K562 (cell line): ENCODE data around the gene C19orf44. TPM values are rescaled to one million over a fixed set of nuclear protein-coding genes. Genes with fewer than 3 reads are reported as not detected.

ENCODE experiments used
- BACH1 ChIP-seq: fragments of 200-800 bp; sonication (Bioruptor generic); IDR thresholded peaks from 2 replicates; pipeline ENCODE4 v1.6.1; 2016; ENCODE audit warnings: missing genetic modification characterization, missing compliant biosample characterization
- GATA2 ChIP-seq: sonication (generic); formaldehyde crosslinking; IDR thresholded peaks from 2 replicates; pipeline ENCODE4 v1.4.0; 2020; ENCODE audit warnings: mild to moderate bottlenecking, missing genetic modification reagents
- HNRNPL ChIP-seq: fragments of 200-400 bp; formaldehyde crosslinking; IDR thresholded peaks from 2 replicates; pipeline ENCODE4 v1.6.1; 2017; ENCODE audit warnings: low read depth, mild to moderate bottlenecking, low read length
- IFI16 ChIP-seq: fragments of 250-450 bp; sonication (Bioruptor Pico); IDR thresholded peaks from 2 replicates; pipeline ENCODE4 v2.1.2; 2022; ENCODE audit warnings: mild to moderate bottlenecking, inconsistent platforms
- MAZ ChIP-seq, 2 experiments: fragments of 450-650 bp in 1 of 2; sonication (generic) in 1 of 2; formaldehyde crosslinking; IDR thresholded peaks in 1 of 2; conservative IDR thresholded peaks in 1 of 2; 2 replicates each; pipeline versions ENCODE4 v1.4.0 to v1.5.0; 2020; ENCODE audit warnings: mild to moderate bottlenecking in 1 of 2, missing genetic modification reagents in 1 of 2
- MCM7 ChIP-seq, 2 experiments: fragments of 450-650 bp; IDR thresholded peaks; 2 replicates each; pipeline ENCODE4 v1.6.1; 2016 to 2018
- NR1H2 ChIP-seq: sonication (generic); formaldehyde crosslinking; IDR thresholded peaks from 2 replicates; pipeline ENCODE4 v1.4.0; 2020; ENCODE audit warnings: mild to moderate bottlenecking, missing genetic modification reagents
- SMARCB1 ChIP-seq: IDR thresholded peaks from 2 replicates; pipeline ENCODE4 v1.6.1; 2011; ENCODE audit warnings: improper control_type of control experiment, low read depth; ENCODE audit not compliant: insufficient read length
- TAF1 ChIP-seq: IDR thresholded peaks from 2 replicates; pipeline ENCODE4 v1.6.1; 2011; ENCODE audit warnings: mild to moderate bottlenecking, low read length, moderate library complexity; ENCODE audit not compliant: insufficient read depth, control insufficient read depth, severe bottlenecking; ENCODE audit errors: extremely low read depth
- TOE1 ChIP-seq, 2 experiments: fragments of 450-650 bp in 1 of 2; sonication (generic) in 1 of 2; formaldehyde crosslinking in 1 of 2; IDR thresholded peaks; 2 replicates each; pipeline versions ENCODE4 v1.7.1 to v1.8.0; 2016 to 2022; ENCODE audit warnings: borderline replicate concordance in 2 of 2, mild to moderate bottlenecking in 2 of 2, antibody characterized with exemption in 1 of 2, inconsistent platforms in 1 of 2, low read depth in 1 of 2, missing genetic modification reagents in 1 of 2, moderate library complexity in 1 of 2
- USF1 ChIP-seq: sonication (generic); formaldehyde crosslinking; IDR thresholded peaks from 2 replicates; pipeline ENCODE4 v1.9.0; 2022; ENCODE audit warnings: mild to moderate bottlenecking, missing genetic modification reagents
- ZBTB34 ChIP-seq: fragments of 250-450 bp; sonication (Bioruptor Pico); IDR thresholded peaks from 2 replicates; pipeline ENCODE4 v1.8.0; 2021; ENCODE audit warnings: mild to moderate bottlenecking, moderate library complexity
- ZC3H4 ChIP-seq: sonication (generic); formaldehyde crosslinking; IDR thresholded peaks from 2 replicates; pipeline ENCODE4 v1.9.0; 2021; ENCODE audit warnings: missing genetic modification reagents, borderline replicate concordance
- ZNF133 ChIP-seq: fragments of 250-450 bp; sonication (Bioruptor Pico); IDR thresholded peaks from 2 replicates; pipeline ENCODE4 v1.4.0; 2020; ENCODE audit warnings: mild to moderate bottlenecking
- polyA plus RNA-seq, 8 experiments: library from polyadenylated mRNA; depleted of rRNA in 4 of 8; stranded (reverse) in 5 of 8; unstranded in 3 of 8; fragments of >200 nt; fragmentation: Nextera tagmentation in 2 of 8; fragmentation: Illumina TruSeq in 1 of 8; extraction: Ambion mirVana in 2 of 8; extraction: Trizol in 1 of 8; gene quantifications; 2 replicates each; pipeline versions ENCODE4 v1.2.1 to v1.2.3, GENCODE V29; 2011 to 2014; ENCODE audit warnings: inconsistent platforms in 1 of 8, missing spikeins in 1 of 8
- total RNA-seq, 7 experiments: library from RNA; depleted of rRNA in 6 of 7; stranded (reverse); fragments of >200 nt in 6 of 7; fragmentation: Illumina TruSeq in 2 of 7; extraction: Trizol in 2 of 7; gene quantifications; 2 replicates each; pipeline versions ENCODE4 v1.2.1 to v1.2.3, GENCODE V29; 2011 to 2021; ENCODE audit warnings: low replicate concordance in 1 of 7
- TF ChIP-seq, protein P1 (sequence below): fragments of 150-350 bp; conservative IDR thresholded peaks from 2 replicates; pipeline ENCODE4 v1.6.1; 2014; ENCODE audit warnings: low read length
- TF ChIP-seq, protein P2 (sequence below): sonication (generic); formaldehyde crosslinking; IDR thresholded peaks from 2 replicates; pipeline ENCODE4 v1.8.0; 2022; ENCODE audit warnings: mild to moderate bottlenecking, missing genetic modification reagents
- TF ChIP-seq, protein P3 (sequence below): fragments of 250-450 bp; sonication (Bioruptor Pico); IDR thresholded peaks from 2 replicates; pipeline ENCODE4 v1.8.0; 2022; ENCODE audit warnings: inconsistent platforms, mild to moderate bottlenecking, moderate library complexity, borderline replicate concordance

The C19orf44 gene
- total and polyA plus RNA-seq, 9 of the 15 experiments (the other 6 are each of a cell fraction or from before 2014, with no cell fraction given) = 0.41 to 7.7 (median 3.5) TPM

DNA sequence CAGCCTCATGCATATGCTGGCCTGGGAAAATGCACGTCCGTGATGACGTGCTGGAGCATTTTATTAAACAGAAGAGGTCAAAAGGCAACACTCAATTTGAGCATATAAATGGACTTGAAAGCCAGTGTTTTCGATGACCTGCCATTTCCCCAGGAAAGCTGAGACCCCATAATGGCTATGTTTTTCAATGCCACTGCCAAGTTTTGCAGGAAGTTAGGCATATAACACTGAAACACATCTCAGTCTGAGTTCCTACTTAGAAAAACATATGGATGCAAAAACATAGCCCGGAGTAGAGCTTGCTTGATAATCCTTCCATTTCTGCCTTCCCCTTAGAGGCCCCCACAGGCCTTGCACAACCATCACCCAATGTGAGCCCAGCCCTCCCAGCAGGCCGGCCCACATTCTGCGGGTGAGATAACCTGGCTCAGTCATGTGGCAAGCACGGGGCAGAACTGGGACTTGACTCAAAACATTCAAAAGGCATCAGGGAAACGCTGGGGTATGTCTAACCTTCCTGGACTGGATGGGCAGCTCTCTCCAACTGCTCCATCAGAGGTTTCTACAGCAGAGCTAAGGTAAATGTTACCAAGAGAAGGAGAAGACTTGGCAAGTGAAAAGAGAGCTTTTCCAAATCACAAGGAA lies 49.3 kb upstream of the C19orf44 start (continued):
- TF ChIP-seq MCM7 (IDR thresholded peaks at IDR 0.05) (no peak), TAF1 (no peak), ZC3H4 (no peak), ZNF133 (no peak), GATA2 (CRISPR knock-in tag) (no peak), TOE1 (IDR thresholded peaks at IDR 0.05; ENCODE audit: borderline replicate concordance) (peak; percentile 50; the same call in 1 of the 2 replicates), TOE1 (CRISPR knock-in tag; IDR thresholded peaks at IDR 0.05; ENCODE audit: borderline replicate concordance, low read depth) (no peak), BACH1 (tag) (no peak), IFI16 (CRISPR knock-in tag) (no peak), SMARCB1 (no peak), HNRNPL (no peak), MAZ (CRISPR knock-in tag; conservative IDR thresholded peaks at IDR 0.05 in 1 of 2, IDR thresholded peaks at IDR 0.05 in 1 of 2) (peak; percentile 52 to 78; a peak in 3 of 4 replicates), ZBTB34 (CRISPR knock-in tag) (no peak), USF1 (CRISPR knock-in tag) (peak; percentile 71), NR1H2 (no peak)
- TF ChIP-seq, protein P1, sequence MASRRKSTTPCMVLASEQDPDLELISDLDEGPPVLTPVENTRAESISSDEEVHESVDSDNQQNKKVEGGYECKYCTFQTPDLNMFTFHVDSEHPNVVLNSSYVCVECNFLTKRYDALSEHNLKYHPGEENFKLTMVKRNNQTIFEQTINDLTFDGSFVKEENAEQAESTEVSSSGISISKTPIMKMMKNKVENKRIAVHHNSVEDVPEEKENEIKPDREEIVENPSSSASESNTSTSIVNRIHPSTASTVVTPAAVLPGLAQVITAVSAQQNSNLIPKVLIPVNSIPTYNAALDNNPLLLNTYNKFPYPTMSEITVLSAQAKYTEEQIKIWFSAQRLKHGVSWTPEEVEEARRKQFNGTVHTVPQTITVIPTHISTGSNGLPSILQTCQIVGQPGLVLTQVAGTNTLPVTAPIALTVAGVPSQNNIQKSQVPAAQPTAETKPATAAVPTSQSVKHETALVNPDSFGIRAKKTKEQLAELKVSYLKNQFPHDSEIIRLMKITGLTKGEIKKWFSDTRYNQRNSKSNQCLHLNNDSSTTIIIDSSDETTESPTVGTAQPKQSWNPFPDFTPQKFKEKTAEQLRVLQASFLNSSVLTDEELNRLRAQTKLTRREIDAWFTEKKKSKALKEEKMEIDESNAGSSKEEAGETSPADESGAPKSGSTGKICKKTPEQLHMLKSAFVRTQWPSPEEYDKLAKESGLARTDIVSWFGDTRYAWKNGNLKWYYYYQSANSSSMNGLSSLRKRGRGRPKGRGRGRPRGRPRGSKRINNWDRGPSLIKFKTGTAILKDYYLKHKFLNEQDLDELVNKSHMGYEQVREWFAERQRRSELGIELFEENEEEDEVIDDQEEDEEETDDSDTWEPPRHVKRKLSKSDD = no peak
- TF ChIP-seq, protein P2, sequence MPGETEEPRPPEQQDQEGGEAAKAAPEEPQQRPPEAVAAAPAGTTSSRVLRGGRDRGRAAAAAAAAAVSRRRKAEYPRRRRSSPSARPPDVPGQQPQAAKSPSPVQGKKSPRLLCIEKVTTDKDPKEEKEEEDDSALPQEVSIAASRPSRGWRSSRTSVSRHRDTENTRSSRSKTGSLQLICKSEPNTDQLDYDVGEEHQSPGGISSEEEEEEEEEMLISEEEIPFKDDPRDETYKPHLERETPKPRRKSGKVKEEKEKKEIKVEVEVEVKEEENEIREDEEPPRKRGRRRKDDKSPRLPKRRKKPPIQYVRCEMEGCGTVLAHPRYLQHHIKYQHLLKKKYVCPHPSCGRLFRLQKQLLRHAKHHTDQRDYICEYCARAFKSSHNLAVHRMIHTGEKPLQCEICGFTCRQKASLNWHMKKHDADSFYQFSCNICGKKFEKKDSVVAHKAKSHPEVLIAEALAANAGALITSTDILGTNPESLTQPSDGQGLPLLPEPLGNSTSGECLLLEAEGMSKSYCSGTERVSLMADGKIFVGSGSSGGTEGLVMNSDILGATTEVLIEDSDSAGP (CRISPR knock-in tag) = no peak
- TF ChIP-seq, protein P3, sequence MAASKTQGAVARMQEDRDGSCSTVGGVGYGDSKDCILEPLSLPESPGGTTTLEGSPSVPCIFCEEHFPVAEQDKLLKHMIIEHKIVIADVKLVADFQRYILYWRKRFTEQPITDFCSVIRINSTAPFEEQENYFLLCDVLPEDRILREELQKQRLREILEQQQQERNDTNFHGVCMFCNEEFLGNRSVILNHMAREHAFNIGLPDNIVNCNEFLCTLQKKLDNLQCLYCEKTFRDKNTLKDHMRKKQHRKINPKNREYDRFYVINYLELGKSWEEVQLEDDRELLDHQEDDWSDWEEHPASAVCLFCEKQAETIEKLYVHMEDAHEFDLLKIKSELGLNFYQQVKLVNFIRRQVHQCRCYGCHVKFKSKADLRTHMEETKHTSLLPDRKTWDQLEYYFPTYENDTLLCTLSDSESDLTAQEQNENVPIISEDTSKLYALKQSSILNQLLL = no peak
